Stimulated activated CD8-positive, alpha-beta memory T cell treated with anti-CD3 and anti-CD28 coated beads, Interleukin-4, amount 100 ng/mL, for 4 hours (primary cell): Measurements from ENCODE around the gene ANOS1.
A peak's percentile ranks its signal among the peaks of the same experiment; 100 is the strongest.
"Not testable (repeated sequence)": the region's sequence is repeated elsewhere in the genome, so short reads cannot be mapped to it uniquely, and the experiment has no call there.

Source experiments
- DNase-seq, 2 donors: peaks; one replicate each; pipeline ENCODE4 v3.0.0-alpha.2; 2020; ENCODE audit warnings: low read depth in 2 of 2, low spot score in 1 of 2

ANOS1 gene, protein sequence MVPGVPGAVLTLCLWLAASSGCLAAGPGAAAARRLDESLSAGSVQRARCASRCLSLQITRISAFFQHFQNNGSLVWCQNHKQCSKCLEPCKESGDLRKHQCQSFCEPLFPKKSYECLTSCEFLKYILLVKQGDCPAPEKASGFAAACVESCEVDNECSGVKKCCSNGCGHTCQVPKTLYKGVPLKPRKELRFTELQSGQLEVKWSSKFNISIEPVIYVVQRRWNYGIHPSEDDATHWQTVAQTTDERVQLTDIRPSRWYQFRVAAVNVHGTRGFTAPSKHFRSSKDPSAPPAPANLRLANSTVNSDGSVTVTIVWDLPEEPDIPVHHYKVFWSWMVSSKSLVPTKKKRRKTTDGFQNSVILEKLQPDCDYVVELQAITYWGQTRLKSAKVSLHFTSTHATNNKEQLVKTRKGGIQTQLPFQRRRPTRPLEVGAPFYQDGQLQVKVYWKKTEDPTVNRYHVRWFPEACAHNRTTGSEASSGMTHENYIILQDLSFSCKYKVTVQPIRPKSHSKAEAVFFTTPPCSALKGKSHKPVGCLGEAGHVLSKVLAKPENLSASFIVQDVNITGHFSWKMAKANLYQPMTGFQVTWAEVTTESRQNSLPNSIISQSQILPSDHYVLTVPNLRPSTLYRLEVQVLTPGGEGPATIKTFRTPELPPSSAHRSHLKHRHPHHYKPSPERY

DNA sequence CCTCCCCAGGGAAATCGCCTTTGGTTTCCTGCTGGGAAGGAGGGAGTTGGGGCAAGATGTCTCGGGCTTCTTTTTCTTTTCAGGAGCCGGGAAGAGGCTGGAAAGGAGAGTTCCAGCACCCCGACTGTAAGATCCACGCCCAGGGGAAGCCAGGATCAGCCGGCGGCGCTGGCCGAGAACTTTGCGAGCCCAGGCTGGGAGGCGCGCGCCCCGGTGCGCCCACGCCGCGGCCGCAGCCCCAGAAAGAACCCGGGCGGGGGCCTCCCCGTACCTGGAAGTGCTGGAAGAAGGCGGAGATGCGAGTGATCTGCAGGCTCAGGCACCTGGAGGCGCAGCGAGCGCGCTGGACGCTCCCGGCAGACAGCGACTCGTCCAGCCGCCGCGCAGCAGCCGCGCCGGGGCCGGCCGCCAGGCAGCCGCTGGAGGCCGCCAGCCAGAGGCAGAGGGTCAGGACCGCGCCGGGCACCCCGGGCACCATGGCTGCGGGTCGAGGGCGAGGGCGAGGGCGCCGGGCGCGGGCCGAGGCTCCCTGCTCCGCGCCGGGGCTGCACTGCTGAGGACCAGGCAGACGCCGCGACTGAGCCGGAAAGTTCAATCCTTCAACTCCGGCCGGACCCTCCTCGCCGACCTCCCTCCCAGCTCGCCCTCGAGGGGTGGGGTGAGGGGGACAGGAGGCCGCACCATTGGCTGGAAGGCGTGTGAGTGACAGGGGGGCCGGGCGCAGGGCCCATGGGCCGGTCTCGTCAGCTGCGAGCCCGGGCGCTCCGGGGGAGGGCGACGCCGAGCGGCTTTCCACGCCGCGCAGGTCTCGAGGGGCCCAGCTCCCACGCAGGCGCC, at the start of gene ANOS1:
TSS of gene ANOS1 (minus strand) at position 579 of the 837 bp plus-strand sequence. CDS start at position 478, 101 bp downstream.
- no peak for DNase-seq

DNA sequence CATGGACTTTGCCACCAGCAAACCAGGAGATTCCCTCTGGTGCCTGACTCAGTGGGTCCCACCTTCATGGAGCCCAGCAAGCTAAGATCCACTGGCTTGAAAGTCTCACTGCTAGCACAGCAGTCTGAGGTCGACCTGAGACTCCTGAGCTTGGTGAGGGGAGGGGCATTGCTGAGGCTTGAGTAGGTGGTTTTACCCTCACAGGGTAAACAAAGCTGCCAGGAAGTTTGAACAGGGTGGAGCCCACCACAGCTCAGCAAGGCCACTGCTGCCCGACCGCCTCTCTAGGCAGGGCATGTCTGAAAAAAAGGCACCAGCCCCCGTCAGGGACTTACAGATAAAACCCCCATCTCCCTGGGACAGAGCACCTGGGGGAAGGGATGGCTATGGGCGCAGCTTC, 41.2 kb upstream of the ANOS1 start:
- DNase-seq = no peak

DNA sequence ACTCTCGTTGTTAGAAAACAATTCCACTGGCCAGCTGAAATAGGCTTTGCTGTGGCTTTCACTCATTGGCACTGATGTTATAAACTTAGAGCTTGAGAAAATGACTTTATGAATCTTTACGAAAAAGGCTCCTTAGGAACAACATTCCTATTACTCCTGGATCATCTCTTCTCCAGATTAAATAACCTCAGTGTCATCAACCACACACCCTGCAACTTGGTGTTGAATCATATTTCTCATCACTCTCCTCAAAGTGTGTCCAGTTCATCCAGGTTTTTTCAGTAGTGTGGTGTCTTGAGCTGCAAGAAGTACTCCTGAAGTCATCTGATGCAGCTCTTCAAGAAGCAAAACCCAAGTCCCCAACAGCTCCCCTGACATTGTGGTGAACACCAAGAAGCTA, 28.1 kb upstream of the ANOS1 start:
- no peak for DNase-seq

- DNase-seq = not testable (repeated sequence)
Observed at GRCh38 chrX:8758706-8759105, 26.8 kb upstream of the ANOS1 start.

GRCh38 chrX:8757609-8758389, 25.9 kb upstream of the ANOS1 start:
- DNase-seq = not testable (repeated sequence)

GRCh38 chrX:8755813-8756212, 23.9 kb upstream of the ANOS1 start:
- DNase-seq = no peak

- no peak for DNase-seq
Observed at GRCh38 chrX:8755116-8755515, 23.2 kb upstream of the ANOS1 start.

GRCh38 chrX:8749697-8750096, 17.8 kb upstream of the ANOS1 start:
- DNase-seq = no peak

DNA sequence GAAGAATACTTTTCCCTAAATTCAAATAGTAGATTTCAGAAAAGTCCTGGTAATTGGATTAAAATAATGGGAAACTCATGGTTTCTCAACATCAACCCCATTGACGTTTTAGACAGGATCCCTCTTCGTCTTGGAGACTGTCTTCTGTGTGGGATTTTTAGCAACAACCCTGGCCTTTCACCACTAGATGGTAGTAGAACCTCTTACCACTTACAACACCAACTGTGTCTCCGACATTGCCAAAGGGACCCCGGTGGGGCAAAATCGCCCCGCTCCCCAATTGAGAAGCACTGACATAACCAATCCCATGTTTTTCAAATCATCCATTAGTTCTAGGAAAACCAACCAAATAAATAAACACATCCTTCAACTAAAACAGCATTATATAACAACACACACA, 16.9 kb upstream of the ANOS1 start:
- DNase-seq = no peak

DNA sequence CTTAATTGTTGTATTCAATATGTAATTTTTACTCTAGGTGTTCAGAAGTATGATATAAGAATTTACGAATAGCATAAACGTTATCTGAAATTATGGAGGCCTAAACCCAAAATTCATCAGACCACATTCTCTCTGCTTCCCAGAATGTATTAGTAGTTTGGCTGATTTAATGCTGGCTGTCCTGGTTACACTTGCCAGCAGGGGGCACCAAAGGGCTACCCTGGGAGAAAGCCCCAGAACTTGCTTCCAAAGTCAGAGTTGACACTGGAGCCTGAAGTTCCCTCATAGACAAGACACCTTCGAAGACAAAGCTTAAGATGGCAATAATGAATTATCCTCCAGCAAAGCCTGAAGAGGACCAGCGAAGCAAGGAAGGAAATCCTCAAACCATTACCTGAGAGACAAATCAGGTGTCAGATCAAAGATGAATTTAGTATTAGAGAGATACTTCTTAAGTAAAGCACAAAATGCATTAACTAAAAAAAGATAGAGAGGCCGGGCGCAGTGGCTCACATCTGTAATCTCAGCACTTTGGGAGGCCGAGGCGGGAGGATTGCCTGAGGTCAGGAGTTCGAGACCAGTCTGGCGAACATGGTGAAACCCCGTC, 11.3 kb upstream of the ANOS1 start:
- DNase-seq = peak; percentile 7 to 26

DNA sequence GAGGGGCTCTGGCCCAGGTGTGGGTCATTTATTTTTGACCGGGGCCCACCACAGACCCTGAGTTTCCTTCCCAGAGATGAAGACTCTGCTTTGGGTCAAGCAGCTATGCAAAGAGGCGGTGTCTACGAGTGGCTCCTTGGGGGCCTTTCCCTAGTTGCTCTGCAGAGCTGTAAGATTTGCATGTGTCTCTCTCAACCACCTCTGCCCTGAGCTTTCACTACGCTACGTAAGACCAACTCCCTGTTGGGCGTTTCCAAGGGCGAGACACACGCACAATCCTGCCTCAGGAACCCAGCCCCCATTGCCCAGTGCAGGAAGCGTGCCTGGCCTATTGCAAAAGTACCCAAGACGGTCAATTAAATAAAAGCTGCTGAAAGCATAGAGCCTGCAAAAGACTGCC, 10.0 kb upstream of the ANOS1 start:
- DNase-seq = no peak

DNA sequence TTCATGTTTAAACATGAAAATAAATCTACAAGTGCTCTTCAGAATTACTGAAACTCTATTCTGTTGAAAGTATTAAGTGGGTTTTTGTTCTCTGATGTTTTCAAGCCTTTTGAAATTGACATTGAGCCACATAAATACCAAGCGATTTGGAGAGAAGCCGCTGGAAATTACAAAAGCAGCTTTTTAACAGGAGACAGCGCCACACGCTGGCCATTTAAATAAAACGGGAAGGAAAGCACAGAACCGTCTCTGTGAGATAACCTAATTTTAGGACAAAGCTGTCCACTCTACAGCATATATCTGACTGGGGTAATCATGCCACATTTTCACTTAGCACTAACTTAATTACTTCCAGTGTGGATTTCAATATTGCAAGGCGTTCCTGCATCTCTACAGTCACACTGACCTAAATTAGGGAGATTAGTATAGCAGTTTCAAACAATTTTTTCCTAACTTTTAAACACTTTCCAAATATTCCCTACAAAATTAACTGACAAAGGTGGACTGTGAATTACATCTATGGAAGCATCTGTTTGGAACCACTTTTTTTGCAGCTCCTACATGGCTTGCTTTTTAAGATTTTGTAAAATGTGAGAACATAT, 6.8 kb upstream of the ANOS1 start:
- DNase-seq = no peak

- no peak for DNase-seq
Observed at GRCh38 chrX:8737883-8738282, 5.9 kb upstream of the ANOS1 start.

DNA sequence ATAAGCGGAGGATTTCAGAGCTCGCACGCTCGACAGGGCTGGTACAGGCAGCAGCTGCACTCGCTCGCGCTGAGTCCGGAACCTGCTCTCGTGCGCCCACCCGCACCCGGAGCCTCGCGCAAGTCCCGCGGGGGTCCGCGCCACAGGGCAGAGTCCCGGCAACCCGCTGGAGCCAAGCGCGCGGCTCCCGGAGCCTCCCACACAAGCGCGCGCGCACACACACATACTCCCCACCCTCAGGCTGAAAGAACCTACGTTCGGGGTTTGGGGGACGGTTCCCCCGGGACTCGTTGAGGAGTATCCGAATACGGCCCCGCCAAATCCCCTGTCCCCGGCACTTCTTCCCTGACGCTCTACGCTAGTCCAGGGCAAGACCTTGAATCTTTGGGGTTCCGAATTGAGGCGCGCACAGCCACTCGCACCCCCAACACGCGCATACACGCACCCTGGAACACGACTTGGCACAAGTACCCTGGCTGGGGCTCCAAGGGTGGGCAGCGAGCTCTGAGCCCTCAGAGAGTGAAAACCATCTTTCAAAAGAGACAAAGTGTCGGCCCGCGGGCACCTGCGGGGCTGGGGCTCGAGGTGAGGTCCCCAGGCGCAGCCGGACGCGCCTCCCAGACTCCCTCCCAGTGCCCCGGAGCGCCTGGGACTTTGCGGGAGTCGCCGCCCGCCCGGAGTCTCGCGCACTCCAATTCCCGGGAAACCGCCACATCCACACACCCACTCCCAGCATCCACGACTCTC, 952 bp downstream of the ANOS1 start:
- DNase-seq = no peak

DNA sequence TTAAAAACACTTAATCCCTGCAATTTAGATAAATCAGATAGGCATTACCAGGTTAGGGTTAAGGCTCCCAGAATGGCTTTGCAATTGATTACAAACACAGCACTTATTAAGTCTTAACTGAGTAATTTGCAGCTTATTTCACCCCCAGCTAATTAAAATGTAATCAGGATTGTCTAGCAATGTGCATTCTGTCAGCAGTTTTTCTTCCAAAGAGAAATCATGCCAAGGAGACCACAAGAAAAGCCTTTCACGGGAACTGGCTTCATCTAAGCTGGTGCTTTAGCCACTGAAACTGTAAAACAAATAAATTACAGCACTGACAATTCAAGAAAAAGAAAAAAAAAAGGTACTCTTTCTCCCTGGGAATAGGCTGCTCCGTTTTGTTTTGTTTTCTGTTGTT, 2.1 kb downstream of the ANOS1 start:
- DNase-seq = no peak

DNA sequence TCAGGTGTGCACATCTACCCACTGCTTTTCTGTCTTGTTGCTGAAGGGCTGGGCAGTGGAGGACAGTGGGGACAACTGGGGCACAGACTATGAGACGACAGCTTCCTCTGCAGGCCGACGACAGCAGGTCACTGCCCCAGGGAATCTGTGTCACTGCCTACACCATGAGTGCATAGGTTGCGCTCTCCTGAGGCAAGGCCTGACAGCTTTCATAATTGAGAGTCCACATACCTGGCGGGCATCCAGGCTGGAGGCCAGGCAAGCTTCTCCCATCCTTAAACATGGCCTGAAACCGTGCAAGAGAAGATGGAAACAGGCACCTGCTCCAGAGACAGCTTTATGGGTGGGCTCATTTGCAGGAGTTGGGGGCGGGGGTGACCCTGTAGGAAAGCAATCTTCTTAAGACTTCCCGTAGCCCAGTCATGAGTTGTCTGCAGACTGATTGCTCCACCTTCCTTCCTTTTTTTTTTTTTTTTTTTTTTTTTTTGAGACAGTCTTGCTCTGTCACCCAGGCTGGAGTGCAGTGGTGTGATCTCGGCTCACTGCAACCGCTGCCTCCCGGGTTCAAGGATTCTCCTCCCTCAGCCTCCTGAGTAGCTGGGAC, 2.9 kb downstream of the ANOS1 start:
- DNase-seq = no peak

GRCh38 chrX:8726031-8726652, 5.8 kb downstream of the ANOS1 start:
- no peak for DNase-seq

DNA sequence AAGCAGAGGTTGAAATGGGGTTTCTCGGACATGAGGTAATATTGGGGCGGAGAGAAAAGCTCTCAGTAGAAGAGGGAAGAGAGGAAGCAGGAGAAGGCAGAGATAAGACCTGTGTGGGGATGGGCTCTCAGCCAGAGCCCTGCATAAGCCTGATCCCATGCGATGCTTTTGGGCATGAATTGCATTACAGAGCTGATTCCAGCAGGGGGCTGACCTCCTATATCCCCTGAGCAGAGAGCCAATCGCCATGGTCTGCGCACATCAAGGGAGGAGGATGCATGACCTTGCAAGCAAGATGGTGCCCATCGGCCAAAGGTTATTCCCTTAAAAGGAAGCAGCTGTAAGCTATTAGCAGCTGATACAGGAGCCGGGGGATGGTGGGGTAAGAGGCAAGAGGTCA, 7.6 kb downstream of the ANOS1 start:
- no peak for DNase-seq

DNA sequence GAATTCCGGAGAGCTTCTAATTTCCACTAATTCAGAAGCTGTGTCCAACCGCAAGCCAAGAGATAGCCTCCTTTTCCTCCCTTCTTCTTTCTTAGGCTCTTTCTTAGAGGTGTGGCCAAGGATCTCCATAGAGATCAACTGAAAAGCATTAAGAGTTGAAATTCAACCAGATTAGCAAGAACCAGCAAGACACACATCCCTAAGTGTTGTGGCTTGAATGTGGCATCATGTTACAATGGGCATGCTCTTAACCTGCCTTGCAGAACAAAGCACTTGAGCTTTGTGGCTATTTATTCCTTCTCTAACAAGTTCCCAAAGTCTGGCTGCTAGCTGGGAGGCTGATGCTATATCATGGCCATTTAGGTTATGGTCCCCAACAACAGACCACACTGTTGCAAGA, 10.4 kb downstream of the ANOS1 start:
- DNase-seq = no peak
